K562 (cell line): ENCODE data around the gene SLC9A1.

Source experiments
- CEBPB ChIP-seq: fragments of 450-650 bp; IDR thresholded peaks from 2 replicates; pipeline ENCODE4 v1.6.1; 2016; ENCODE audit warnings: missing genetic modification characterization, missing compliant biosample characterization
- CTCF ChIP-seq, 3 experiments: IDR thresholded peaks in 2 of 3; conservative IDR thresholded peaks in 1 of 3; 2 replicates each; pipeline ENCODE4 v1.5.1; 2011 to 2012; ENCODE audit warnings: low read length in 3 of 3, mild to moderate bottlenecking in 3 of 3, control low read depth in 2 of 3, improper control_type of control experiment in 1 of 3, inconsistent platforms in 1 of 3, low read depth in 1 of 3, mixed read lengths in 1 of 3, moderate library complexity in 1 of 3; ENCODE audit not compliant: insufficient read depth in 2 of 3
- FIP1L1 ChIP-seq: fragments of 200-400 bp; formaldehyde crosslinking; IDR thresholded peaks from 2 replicates; pipeline ENCODE4 v1.6.1; 2018; ENCODE audit warnings: mild to moderate bottlenecking, low read depth, low read length; ENCODE audit not compliant: poor library complexity, severe bottlenecking
- JUNB ChIP-seq: fragments of 450-650 bp; formaldehyde crosslinking; conservative IDR thresholded peaks from 2 replicates; pipeline ENCODE4 v1.4.0; 2020; ENCODE audit warnings: mild to moderate bottlenecking
- SMAD3 ChIP-seq: fragments of 450-650 bp; formaldehyde crosslinking; conservative IDR thresholded peaks from 2 replicates; pipeline ENCODE4 v1.4.0; 2020; ENCODE audit warnings: mild to moderate bottlenecking
- ZFPM2 ChIP-seq: fragments of 250-450 bp; sonication (Bioruptor Pico); IDR thresholded peaks from 2 replicates; pipeline ENCODE4 v1.5.1; 2022; ENCODE audit warnings: mild to moderate bottlenecking

DNA sequence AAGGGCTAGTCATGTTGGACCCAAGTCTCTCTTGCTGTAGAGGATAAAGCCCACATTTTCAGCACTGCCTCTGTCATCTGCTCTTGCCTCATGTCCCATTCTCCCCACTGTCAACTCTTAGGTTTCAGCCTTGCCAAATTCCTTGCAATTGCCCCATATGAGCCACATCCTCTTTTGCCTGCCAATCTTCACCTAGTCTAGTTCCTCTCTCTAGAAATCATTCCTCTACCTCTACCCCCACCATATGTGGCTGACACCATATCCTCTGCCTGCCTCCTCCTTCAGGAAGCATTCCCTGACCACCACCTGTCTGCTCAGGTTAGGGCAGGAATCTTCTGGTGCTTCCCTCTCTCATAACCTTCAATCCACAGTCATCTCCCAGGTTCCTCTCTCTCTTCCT lies 38.2 kb downstream of the SLC9A1 start:
- no peak for TF ChIP-seq FIP1L1
- peak; percentile 62 for TF ChIP-seq CEBPB (tag)
- no peak for TF ChIP-seq CTCF (IDR thresholded peaks at IDR 0.05 in 2 of 3, conservative IDR thresholded peaks at IDR 0.05 in 1 of 3; ENCODE audit: insufficient read depth in 2 of 3, low read depth in 1 of 3, low read length in 3 of 3)
- TF ChIP-seq ZFPM2 (CRISPR knock-in tag) = no peak
- TF ChIP-seq SMAD3 (CRISPR knock-in tag) = no peak
- TF ChIP-seq JUNB (CRISPR knock-in tag) = no peak
